Left ventricle myocardium inferior (tissue), 1 donor: ENCODE measurements around the gene CLEC16A. TPM values are rescaled to one million over a fixed set of nuclear protein-coding genes. Genes with fewer than 3 reads are reported as not detected.

Source experiments
- DNase-seq: peaks from one replicate; pipeline ENCODE4 v3.0.0-alpha.2; 2020
- H3K27ac ChIP-seq: fragments of 200-600 bp; replicated peaks from 2 replicates; pipeline ENCODE4 v1.8.0; 2021
- H3K27me3 ChIP-seq: fragments of 200-600 bp; 2 replicates; pipeline ENCODE4 v1.8.0; 2021; ENCODE audit warnings: low read depth
- H3K36me3 ChIP-seq: fragments of 200-600 bp; 2 replicates; pipeline ENCODE4 v1.8.0; 2021
- H3K4me1 ChIP-seq: fragments of 200-600 bp; 2 replicates; pipeline ENCODE4 v1.8.0; 2021
- H3K4me3 ChIP-seq: fragments of 200-600 bp; 2 replicates; pipeline ENCODE4 v1.8.0; 2021; ENCODE audit warnings: mild to moderate bottlenecking, moderate library complexity
- H3K9me3 ChIP-seq: fragments of 200-600 bp; replicated peaks from 2 replicates; pipeline ENCODE4 v1.8.0; 2021
- CTCF ChIP-seq: fragments of 200-600 bp; IDR thresholded peaks from 2 replicates; pipeline ENCODE4 v1.8.0; 2021; ENCODE audit warnings: antibody characterized with exemption, mild to moderate bottlenecking, borderline replicate concordance
- intact Hi-C: fragments of 100-400 bp; cut with micrococcal nuclease; formaldehyde crosslinking; loops from one replicate; pipeline ENCODE4 v1.11.0; 2022
- total RNA-seq: library from RNA; stranded (reverse); fragmentation: NEBNext Ultra II Directional; extraction: Animal tissue kit (Norgen Biotek cat#: 25700); gene quantifications from one replicate; pipeline ENCODE4 v1.2.1, GENCODE V29; 2021
- donor health status: DM: no; HTN: yes; CAD: no; lungs with severe emphysema.

Gene CLEC16A
- total RNA-seq, 1 donor from 2014 or later, result 24.6 TPM

GRCh38 chr16:11165349-11165748 lies 221.0 kb downstream of the CLEC16A start:
- H3K36me3 ChIP-seq, result peaks cover 23% of the 10 kb centered on the region
- intact Hi-C loops, result no loop called here
- TF ChIP-seq CTCF, result no peak
- no peaks in the 10 kb centered on the region for H3K9me3 ChIP-seq
- H3K27ac ChIP-seq, result no peak overlapping the region
- H3K27me3 ChIP-seq, result no peaks in the 10 kb centered on the region
- no peak overlapping the region for H3K4me3 ChIP-seq
- peaks cover 38% of the 10 kb centered on the region for H3K4me1 ChIP-seq
- DNase-seq, result no peak

- no peak for DNase-seq
- Histone ChIP-seq H3K27me3 (no peaks in the 10 kb centered on the region), H3K4me3 (no peak overlapping the region), H3K4me1 (peaks cover 35% of the 10 kb centered on the region), H3K9me3 (no peaks in the 10 kb centered on the region), H3K27ac (no peak overlapping the region), H3K36me3 (peaks cover 27% of the 10 kb centered on the region)
- intact Hi-C loops, result no loop called here
- TF ChIP-seq CTCF, result no peak
These were observed 221.7 kb downstream of the CLEC16A start for GRCh38 chr16:11165894-11166665.

GRCh38 chr16:11167581-11167980 lies 223.2 kb downstream of the CLEC16A start:
- H3K27me3 ChIP-seq, result no peaks in the 10 kb centered on the region
- H3K27ac ChIP-seq, result no peak overlapping the region
- H3K4me1 ChIP-seq, result peaks cover 25% of the 10 kb centered on the region
- no peak overlapping the region for H3K4me3 ChIP-seq
- no peak for TF ChIP-seq CTCF
- intact Hi-C loops, result no loop called here
- H3K36me3 ChIP-seq, result peaks cover 31% of the 10 kb centered on the region
- no peaks in the 10 kb centered on the region for H3K9me3 ChIP-seq
- DNase-seq, result no peak

GRCh38 chr16:11168386-11169051 lies 224.2 kb downstream of the CLEC16A start:
- DNase-seq, result no peak
- no peaks in the 10 kb centered on the region for H3K9me3 ChIP-seq
- peaks cover 37% of the 10 kb centered on the region for H3K36me3 ChIP-seq
- H3K4me3 ChIP-seq, result no peak overlapping the region
- H3K4me1 ChIP-seq, result peaks cover 15% of the 10 kb centered on the region
- intact Hi-C loops, result no loop called here
- H3K27ac ChIP-seq, result peak overlapping the region; percentile 44
- H3K27me3 ChIP-seq, result no peaks in the 10 kb centered on the region
- TF ChIP-seq CTCF, result no peak

GRCh38 chr16:11169641-11170040 lies 225.3 kb downstream of the CLEC16A start:
- no peaks in the 10 kb centered on the region for H3K27me3 ChIP-seq
- H3K27ac ChIP-seq, result no peak overlapping the region
- intact Hi-C loops, result no loop called here
- peaks cover 45% of the 10 kb centered on the region for H3K36me3 ChIP-seq
- peaks cover 15% of the 10 kb centered on the region for H3K4me1 ChIP-seq
- H3K9me3 ChIP-seq, result no peaks in the 10 kb centered on the region
- DNase-seq, result no peak
- H3K4me3 ChIP-seq, result no peak overlapping the region
- TF ChIP-seq CTCF, result no peak
